Measurements from ENCODE around the gene RAC3.

The RAC3 gene

GRCh38 chr17:82060614-82061013 lies 29.1 kb downstream of the RAC3 start:
- Histone ChIP-seq H4K20me1 (ENCODE audit: insufficient read depth, low read length) (no peaks in the 10 kb centered on the region), H3K4me3 (ENCODE audit: low read depth, low read length, poor library complexity, severe bottlenecking) (no peak overlapping the region), H3K4me1 (ENCODE audit: insufficient read depth, low read length, severe bottlenecking) (peaks cover 17% of the 10 kb centered on the region), H3F3A (ENCODE audit: insufficient read depth, low read length) (no peaks in the 10 kb centered on the region), H3K9me2 (ENCODE audit: low read depth, low read length) (no peaks in the 10 kb centered on the region), H3K27me3 (ENCODE audit: insufficient read depth, low read length) (no peaks in the 10 kb centered on the region), H3K27ac (ENCODE audit: low read depth, low read length, poor library complexity, severe bottlenecking) (no peak overlapping the region), H3K36me3 (ENCODE audit: insufficient read depth, low read length) (peaks cover 83% of the 10 kb centered on the region), H2AFZ (ENCODE audit: low read length) (no peak overlapping the region), H3K4me2 (ENCODE audit: low read length) (no peak overlapping the region), H3K9ac (ENCODE audit: low read length) (no peak overlapping the region), H3K9me3 (ENCODE audit: low read length) (no peaks in the 10 kb centered on the region), H3K79me2 (ENCODE audit: insufficient read depth, low read length) (no peaks in the 10 kb centered on the region)
- no peak for TF ChIP-seq CTCF (IDR thresholded peaks at IDR 0.05; ENCODE audit: low read length)
- no peak for TF ChIP-seq EZH2 (IDR thresholded peaks at IDR 0.05; ENCODE audit: borderline replicate concordance, low read length)

GRCh38 chr17:82061047-82061925 lies 29.8 kb downstream of the RAC3 start:
- Histone ChIP-seq H3K36me3 (ENCODE audit: insufficient read depth, low read length) (peaks cover 76% of the 10 kb centered on the region), H3K27ac (ENCODE audit: low read depth, low read length, poor library complexity, severe bottlenecking) (no peak overlapping the region)

More at GRCh38 chr17:82061047-82061925, 29.8 kb downstream of the RAC3 start:
- H2AFZ ChIP-seq (ENCODE audit: low read length) = no peak overlapping the region
- H3K4me2 ChIP-seq (ENCODE audit: low read length) = no peak overlapping the region
- H3K4me3 ChIP-seq (ENCODE audit: low read depth, low read length, poor library complexity, severe bottlenecking) = no peak overlapping the region
- H4K20me1 ChIP-seq (ENCODE audit: insufficient read depth, low read length) = no peaks in the 10 kb centered on the region
- no peak for TF ChIP-seq EZH2 (IDR thresholded peaks at IDR 0.05; ENCODE audit: borderline replicate concordance, low read length)
- no peak for TF ChIP-seq CTCF (IDR thresholded peaks at IDR 0.05; ENCODE audit: low read length)
- no peaks in the 10 kb centered on the region for H3K9me3 ChIP-seq (ENCODE audit: low read length)
- H3K9me2 ChIP-seq (ENCODE audit: low read depth, low read length) = no peaks in the 10 kb centered on the region
- no peak overlapping the region for H3K9ac ChIP-seq (ENCODE audit: low read length)
- H3K4me1 ChIP-seq (ENCODE audit: insufficient read depth, low read length, severe bottlenecking) = peaks cover 20% of the 10 kb centered on the region
- no peaks in the 10 kb centered on the region for H3F3A ChIP-seq (ENCODE audit: insufficient read depth, low read length)
- no peaks in the 10 kb centered on the region for H3K27me3 ChIP-seq (ENCODE audit: insufficient read depth, low read length)
- no peaks in the 10 kb centered on the region for H3K79me2 ChIP-seq (ENCODE audit: insufficient read depth, low read length)

All from OCI-LY1 (cell line).